Measurements from ENCODE around the gene JARID2. TPM values are rescaled to one million over a fixed set of nuclear protein-coding genes. Genes with fewer than 3 reads are reported as not detected.

JARID2 gene
- total RNA-seq, 1 experiment from 2014 or later: 23.6 TPM

- Histone ChIP-seq H3K9me3 (ENCODE audit: control insufficient read depth in 1 of 2, insufficient read depth in 1 of 2, low read depth in 1 of 2, low read length in 2 of 2) (no peaks in the 10 kb centered on the region), H3K9ac (ENCODE audit: low read length) (no peak overlapping the region), H2AFZ (ENCODE audit: low read depth, low read length, poor library complexity, severe bottlenecking) (no peak overlapping the region), H3K4me2 (ENCODE audit: low read length) (no peak overlapping the region), H3K36me3 (ENCODE audit: control insufficient read depth in 1 of 2, insufficient read depth in 2 of 2, low read length in 2 of 2) (no peaks in the 10 kb centered on the region), H3K27ac (ENCODE audit: low read depth, low read length) (no peak overlapping the region), H3K27me3 (ENCODE audit: insufficient read depth, low read length) (no peaks in the 10 kb centered on the region), H3K79me2 (ENCODE audit: insufficient read depth, low read length) (peaks cover 78% of the 10 kb centered on the region), H3K9me2 (ENCODE audit: insufficient read depth) (no peaks in the 10 kb centered on the region), H3K4me1 (ENCODE audit: control insufficient read depth in 1 of 2, insufficient read depth in 2 of 2, low read length in 2 of 2) (0 out of 4 replicates have a peak, but pooled peaks cover 0 to 3% of the 10 kb centered on the region in 2 experiments), H4K20me1 (ENCODE audit: insufficient read depth) (no peaks in the 10 kb centered on the region), H3K4me3 (replicated peaks in 1 of 2; ENCODE audit: low read depth in 1 of 2, low read length in 2 of 2) (no peak overlapping the region)
- TF ChIP-seq SIN3A (IDR thresholded peaks at IDR 0.05; ENCODE audit: low read depth) (no peak), ELF1 (IDR thresholded peaks at IDR 0.05; ENCODE audit: borderline replicate concordance, low read depth) (no peak), FOSL1 (IDR thresholded peaks at IDR 0.05; ENCODE audit: low read depth) (no peak), MAX (IDR thresholded peaks at IDR 0.05) (no peak), ZNF274 (IDR thresholded peaks at IDR 0.05; ENCODE audit: low read depth, low read length) (no peak), JUND (IDR thresholded peaks at IDR 0.05) (no peak), CEBPB (IDR thresholded peaks at IDR 0.05; ENCODE audit: low read depth) (no peak), CBX3 (IDR thresholded peaks at IDR 0.05; ENCODE audit: low read depth) (no peak), POLR2AphosphoS5 (IDR thresholded peaks at IDR 0.05; ENCODE audit: low read depth, low read length) (no peak), EGR1 (IDR thresholded peaks at IDR 0.05; ENCODE audit: low read depth) (no peak)
- RAD21 ChIA-PET (ENCODE audit: low non-redundant PET in 1 of 2, low total read pairs in 2 of 2, uncharacterized antibody in 2 of 2, unreplicated experiment in 2 of 2): no interaction called here
- BruUV-seq (replicated peaks): no TSS peak
- CTCF ChIA-PET: no interaction called here
- intact Hi-C loops (cut with micrococcal nuclease): no loop called here
- no peak for DNase-seq (ENCODE audit: low read depth, low spot score)
- no peak for ATAC-seq
- POLR2A ChIA-PET: no interaction called here
Observed at GRCh38 chr6:15368873-15369272, 123.0 kb downstream of the JARID2 start.

- no peak overlapping the region for H3K9ac ChIP-seq (ENCODE audit: low read length)
- H3K9me2 ChIP-seq (ENCODE audit: insufficient read depth): no peaks in the 10 kb centered on the region
- no peak overlapping the region for H3K27ac ChIP-seq (ENCODE audit: low read depth, low read length)
- no peak overlapping the region for H3K4me2 ChIP-seq (ENCODE audit: low read length)
- 0 out of 4 replicates have a peak, but pooled peaks cover 0 to 3% of the 10 kb centered on the region in 2 experiments for H3K4me1 ChIP-seq (ENCODE audit: control insufficient read depth in 1 of 2, insufficient read depth in 2 of 2, low read length in 2 of 2)
- POLR2A ChIA-PET: no interaction called here
- H3K79me2 ChIP-seq (ENCODE audit: insufficient read depth, low read length): peaks cover 78% of the 10 kb centered on the region
- RAD21 ChIA-PET (ENCODE audit: low non-redundant PET in 1 of 2, low total read pairs in 2 of 2, uncharacterized antibody in 2 of 2, unreplicated experiment in 2 of 2): no interaction called here
- no peak overlapping the region for H3K4me3 ChIP-seq (replicated peaks in 1 of 2; ENCODE audit: low read depth in 1 of 2, low read length in 2 of 2)
- ATAC-seq: no peak
- 0 out of 2 replicates have a peak, but pooled peaks cover 4% of the 10 kb centered on the region for H4K20me1 ChIP-seq (ENCODE audit: insufficient read depth)
- H3K27me3 ChIP-seq (ENCODE audit: insufficient read depth, low read length): no peaks in the 10 kb centered on the region
- CTCF ChIA-PET: no interaction called here
- no peak overlapping the region for H2AFZ ChIP-seq (ENCODE audit: low read depth, low read length, poor library complexity, severe bottlenecking)
- H3K36me3 ChIP-seq (ENCODE audit: control insufficient read depth in 1 of 2, insufficient read depth in 2 of 2, low read length in 2 of 2): no peaks in the 10 kb centered on the region
- H3K9me3 ChIP-seq (ENCODE audit: control insufficient read depth in 1 of 2, insufficient read depth in 1 of 2, low read depth in 1 of 2, low read length in 2 of 2): no peaks in the 10 kb centered on the region
- BruUV-seq (replicated peaks): no TSS peak
- intact Hi-C loops (cut with micrococcal nuclease): no loop called here
- DNase-seq (ENCODE audit: low read depth, low spot score): no peak
- no peak for TF ChIP-seq JUND (IDR thresholded peaks at IDR 0.05)
- TF ChIP-seq ZBTB33 (IDR thresholded peaks at IDR 0.05; ENCODE audit: extremely low read depth, insufficient replicate concordance, low read length): no peak
- TF ChIP-seq CBX3 (IDR thresholded peaks at IDR 0.05; ENCODE audit: low read depth): no peak
- no peak for TF ChIP-seq ATF3 (IDR thresholded peaks at IDR 0.05)
- TF ChIP-seq POLR2AphosphoS5 (IDR thresholded peaks at IDR 0.05; ENCODE audit: low read depth, low read length): no peak
- TF ChIP-seq EZH2 (IDR thresholded peaks at IDR 0.05): no peak
- TF ChIP-seq EZH2phosphoT487 (IDR thresholded peaks at IDR 0.05; ENCODE audit: borderline replicate concordance): no peak
- no peak for TF ChIP-seq SRF (IDR thresholded peaks at IDR 0.05; ENCODE audit: low read depth)
- no peak for TF ChIP-seq REST (IDR thresholded peaks at IDR 0.05; ENCODE audit: low read depth)
- no peak for TF ChIP-seq RAD21 (IDR thresholded peaks at IDR 0.05; ENCODE audit: low read depth)
- TF ChIP-seq ZFX (IDR thresholded peaks at IDR 0.05): no peak
Observed at GRCh38 chr6:15369838-15370237, 124.0 kb downstream of the JARID2 start.
